ENCODE data around the gene HMSD.
"Not testable (repeated sequence)": the region's sequence is repeated elsewhere in the genome, so short reads cannot be mapped to it uniquely, and the experiment has no call there.

HMSD gene

DNA sequence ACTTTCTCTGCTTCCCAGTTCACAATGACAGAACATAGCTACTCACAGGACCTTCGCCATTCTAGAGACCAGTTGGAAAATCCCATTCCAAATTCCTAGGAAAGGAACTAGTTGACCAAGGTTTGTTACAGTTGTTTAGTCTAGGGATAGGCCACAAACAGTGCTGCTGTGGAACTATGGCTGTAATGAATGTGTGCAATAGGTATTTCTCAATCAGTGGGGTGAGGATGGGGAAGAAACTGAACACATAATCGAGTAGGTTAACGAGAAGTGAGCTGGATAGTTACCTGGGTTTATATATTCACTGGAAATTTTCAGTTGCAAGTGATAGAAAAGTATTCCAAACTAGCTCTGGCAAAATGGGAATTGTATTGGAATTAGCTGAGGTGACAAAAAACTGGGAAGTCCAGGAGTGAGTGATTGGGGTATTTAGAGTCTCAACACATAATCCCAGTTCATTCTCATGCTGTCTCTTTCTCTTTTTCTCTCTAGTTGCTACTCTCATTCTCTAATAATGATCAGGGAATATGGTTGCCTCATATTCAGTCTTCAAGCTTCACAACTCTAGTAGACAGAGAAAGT is 18.2 kb upstream of the HMSD start:
- no peaks in the 10 kb centered on the region for H3K4me1 Mint-ChIP-seq
- no peaks in the 10 kb centered on the region for H3K9me3 Mint-ChIP-seq
- no peaks in the 10 kb centered on the region for H3K36me3 Mint-ChIP-seq (ENCODE audit: insufficient read depth)
- ATAC-seq (replicated peaks; ENCODE audit: extremely low read depth, poor library complexity, severe bottlenecking) (no peak), DNase-seq (ENCODE audit: low spot score in 2 of 2) (no peak)
- H3K4me3 Mint-ChIP-seq = no peak overlapping the region
- H3K27me3 Mint-ChIP-seq = peaks cover 36% of the 10 kb centered on the region
- no peak overlapping the region for H3K27ac Mint-ChIP-seq (ENCODE audit: low read depth)

- peak; percentile 84 for ATAC-seq (replicated peaks; ENCODE audit: extremely low read depth, poor library complexity, severe bottlenecking)
- H3K4me3 Mint-ChIP-seq = no peak overlapping the region
- H3K36me3 Mint-ChIP-seq (ENCODE audit: insufficient read depth) = no peaks in the 10 kb centered on the region
- peaks cover 24% of the 10 kb centered on the region for H3K27me3 Mint-ChIP-seq
- no peaks in the 10 kb centered on the region for H3K9me3 Mint-ChIP-seq
- H3K4me1 Mint-ChIP-seq = no peaks in the 10 kb centered on the region
- peak; percentile 33 to 47 for DNase-seq (ENCODE audit: low spot score in 2 of 2)
- no peak overlapping the region for H3K27ac Mint-ChIP-seq (ENCODE audit: low read depth)
These were observed 12.8 kb upstream of the HMSD start for GRCh38 chr18:63936156-63936931.

GRCh38 chr18:63936932-63937393 is 12.1 kb upstream of the HMSD start:
- Mint-ChIP-seq H3K4me1 (no peaks in the 10 kb centered on the region), H3K9me3 (no peaks in the 10 kb centered on the region), H3K36me3 (ENCODE audit: insufficient read depth) (no peaks in the 10 kb centered on the region), H3K4me3 (no peak overlapping the region), H3K27ac (ENCODE audit: low read depth) (no peak overlapping the region), H3K27me3 (peaks cover 24% of the 10 kb centered on the region)
- DNase-seq (ENCODE audit: low spot score in 2 of 2) = no peak
- no peak for ATAC-seq (replicated peaks; ENCODE audit: extremely low read depth, poor library complexity, severe bottlenecking)

DNA sequence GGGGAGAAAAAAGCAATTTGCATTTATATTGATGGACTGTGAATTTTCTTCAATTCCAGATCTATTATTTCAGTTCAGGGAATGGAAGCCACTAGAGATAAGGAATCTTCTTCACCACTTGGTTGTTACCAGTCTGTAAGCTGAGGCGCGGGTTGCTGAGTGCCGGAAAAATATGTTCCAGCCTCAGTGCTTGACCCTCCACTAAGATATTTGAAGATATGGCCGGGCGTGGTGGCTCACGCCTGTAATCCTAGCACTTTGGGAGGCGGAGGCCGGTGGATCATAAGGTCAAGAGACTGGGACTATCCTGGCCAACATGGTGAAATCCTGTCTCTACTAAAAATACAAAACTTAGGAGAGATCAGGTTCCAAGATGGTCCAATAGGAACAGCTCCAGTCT is 9.1 kb upstream of the HMSD start:
- Mint-ChIP-seq H3K4me1 (no peaks in the 10 kb centered on the region), H3K36me3 (ENCODE audit: insufficient read depth) (no peaks in the 10 kb centered on the region), H3K27ac (ENCODE audit: low read depth) (no peak overlapping the region), H3K4me3 (no peak overlapping the region), H3K27me3 (peaks cover 42% of the 10 kb centered on the region), H3K9me3 (no peaks in the 10 kb centered on the region)
- DNase-seq (ENCODE audit: low spot score in 2 of 2) (no peak), ATAC-seq (replicated peaks; ENCODE audit: extremely low read depth, poor library complexity, severe bottlenecking) (no peak)

DNA sequence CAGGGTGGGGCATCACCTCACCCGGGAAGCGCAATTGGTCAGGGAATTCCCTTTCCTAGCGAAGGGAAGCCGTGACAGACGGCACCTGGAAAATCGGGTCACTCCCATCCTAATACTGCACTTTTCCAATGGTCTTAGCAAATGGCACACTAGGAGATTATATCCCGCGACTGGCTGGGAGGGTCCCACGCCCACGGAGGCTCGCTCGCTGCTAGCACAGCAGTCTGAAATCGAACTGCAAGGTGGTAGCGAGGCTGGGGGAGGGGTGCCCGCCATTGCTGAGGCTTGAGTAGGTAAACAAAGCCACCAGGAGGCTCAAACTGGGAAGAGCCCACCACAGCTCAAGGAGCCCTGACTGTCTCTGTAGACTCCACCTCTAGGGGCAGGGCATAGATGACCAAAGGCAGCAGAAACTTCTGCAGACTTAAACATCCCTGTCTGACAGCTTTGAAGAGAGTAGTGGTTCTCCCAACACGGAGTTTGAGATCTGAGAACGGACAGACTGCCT is 8.5 kb upstream of the HMSD start:
- peaks cover 39% of the 10 kb centered on the region for H3K27me3 Mint-ChIP-seq
- not testable (repeated sequence) for ATAC-seq (replicated peaks; ENCODE audit: extremely low read depth, poor library complexity, severe bottlenecking); DNase-seq (ENCODE audit: low spot score in 2 of 2); H3K4me1 Mint-ChIP-seq; H3K4me3 Mint-ChIP-seq; H3K27ac Mint-ChIP-seq (ENCODE audit: low read depth); H3K36me3 Mint-ChIP-seq (ENCODE audit: insufficient read depth); H3K9me3 Mint-ChIP-seq

- H3K27me3 Mint-ChIP-seq = peaks cover 28% of the 10 kb centered on the region
- DNase-seq (ENCODE audit: low spot score in 2 of 2) = no peak
- no peak for ATAC-seq (replicated peaks; ENCODE audit: extremely low read depth, poor library complexity, severe bottlenecking)
- H3K4me1 Mint-ChIP-seq = peaks cover 27% of the 10 kb centered on the region
- no peak overlapping the region for H3K4me3 Mint-ChIP-seq
- no peak overlapping the region for H3K27ac Mint-ChIP-seq (ENCODE audit: low read depth)
- no peaks in the 10 kb centered on the region for H3K36me3 Mint-ChIP-seq (ENCODE audit: insufficient read depth)
- H3K9me3 Mint-ChIP-seq = peaks cover 5% of the 10 kb centered on the region
These were observed 1.9 kb upstream of the HMSD start for GRCh38 chr18:63947051-63947790.

- H3K4me3 Mint-ChIP-seq = no peak overlapping the region
These were observed 2.2 kb downstream of the HMSD start for GRCh38 chr18:63951302-63951705.

GRCh38 chr18:63953811-63954210 is 4.7 kb downstream of the HMSD start:
- Mint-ChIP-seq H3K4me1 (peaks cover 18% of the 10 kb centered on the region), H3K27ac (ENCODE audit: low read depth) (no peak overlapping the region), H3K9me3 (peaks cover 5% of the 10 kb centered on the region), H3K4me3 (no peak overlapping the region), H3K27me3 (peaks cover 13% of the 10 kb centered on the region), H3K36me3 (ENCODE audit: insufficient read depth) (no peaks in the 10 kb centered on the region)
- ATAC-seq (replicated peaks; ENCODE audit: extremely low read depth, poor library complexity, severe bottlenecking) (no peak), DNase-seq (ENCODE audit: low spot score in 2 of 2) (no peak)

More at GRCh38 chr18:63951302-63951705, 2.2 kb downstream of the HMSD start:
- Mint-ChIP-seq H3K27ac (ENCODE audit: low read depth) (no peak overlapping the region), H3K27me3 (peaks cover 13% of the 10 kb centered on the region), H3K4me1 (peaks cover 27% of the 10 kb centered on the region), H3K36me3 (ENCODE audit: insufficient read depth) (no peaks in the 10 kb centered on the region), H3K9me3 (peaks cover 5% of the 10 kb centered on the region)
- ATAC-seq (replicated peaks; ENCODE audit: extremely low read depth, poor library complexity, severe bottlenecking) (no peak), DNase-seq (ENCODE audit: low spot score in 2 of 2) (no peak)

GRCh38 chr18:63956755-63957154 is 7.7 kb downstream of the HMSD start:
- DNase-seq (ENCODE audit: low spot score in 2 of 2) = no peak

DNA sequence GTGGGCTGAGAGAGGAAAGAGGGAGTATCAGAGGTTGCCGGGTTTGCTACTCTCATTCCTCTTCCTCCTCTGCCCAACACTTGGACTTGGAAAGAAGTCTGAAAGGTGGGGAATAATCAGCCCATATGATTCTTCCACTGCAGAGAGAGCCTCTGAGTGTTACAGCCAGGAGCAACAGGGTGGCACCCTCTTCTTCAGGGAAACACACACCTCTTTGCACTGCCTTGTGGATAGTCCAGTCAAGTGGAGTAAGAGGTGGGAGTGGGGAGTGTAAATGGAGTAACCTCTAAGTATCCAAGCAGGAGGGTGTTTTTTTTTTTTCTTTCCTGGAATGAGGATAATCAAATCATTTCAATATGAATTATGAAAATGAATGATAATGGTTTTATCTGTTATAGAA is 11.8 kb downstream of the HMSD start:
- no peaks in the 10 kb centered on the region for H3K36me3 Mint-ChIP-seq (ENCODE audit: insufficient read depth)
- H3K9me3 Mint-ChIP-seq = no peaks in the 10 kb centered on the region
- no peak overlapping the region for H3K27ac Mint-ChIP-seq (ENCODE audit: low read depth)
- DNase-seq (ENCODE audit: low spot score in 2 of 2) = no peak
- H3K4me1 Mint-ChIP-seq = no peaks in the 10 kb centered on the region
- no peak overlapping the region for H3K4me3 Mint-ChIP-seq
- no peak for ATAC-seq (replicated peaks; ENCODE audit: extremely low read depth, poor library complexity, severe bottlenecking)
- peaks cover 40% of the 10 kb centered on the region for H3K27me3 Mint-ChIP-seq

More at GRCh38 chr18:63956755-63957154, 7.7 kb downstream of the HMSD start:
- Mint-ChIP-seq H3K9me3 (no peaks in the 10 kb centered on the region), H3K27ac (ENCODE audit: low read depth) (no peak overlapping the region), H3K36me3 (ENCODE audit: insufficient read depth) (no peaks in the 10 kb centered on the region), H3K4me3 (no peak overlapping the region), H3K27me3 (peaks cover 34% of the 10 kb centered on the region), H3K4me1 (no peaks in the 10 kb centered on the region)
- no peak for ATAC-seq (replicated peaks; ENCODE audit: extremely low read depth, poor library complexity, severe bottlenecking)

DNA sequence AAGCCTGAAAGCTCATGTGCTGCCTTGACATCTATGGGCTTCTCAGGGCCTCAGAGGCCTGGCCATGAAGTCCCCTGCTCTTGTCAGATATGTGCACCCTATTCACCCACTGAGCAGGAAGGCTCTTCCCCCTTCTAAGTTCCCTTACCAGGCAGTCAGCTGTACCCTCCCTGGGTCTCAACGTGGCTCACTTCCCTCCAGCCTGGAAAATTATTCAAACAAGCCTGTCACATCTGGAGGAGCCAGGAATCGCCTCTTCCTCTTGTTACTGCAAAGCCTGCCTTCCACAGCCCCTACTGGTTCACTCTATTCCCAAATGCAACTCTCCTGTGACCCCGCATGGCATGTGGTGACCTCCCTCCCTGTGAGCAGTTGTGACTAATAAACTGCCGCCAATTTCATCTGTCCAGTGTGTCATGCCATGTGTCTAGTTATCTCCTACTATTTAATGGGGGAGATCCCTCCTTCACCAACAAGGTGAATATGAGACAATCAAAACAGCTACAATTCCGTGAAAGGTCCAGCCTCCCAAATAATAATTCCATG is 12.4 kb downstream of the HMSD start:
- no peaks in the 10 kb centered on the region for H3K9me3 Mint-ChIP-seq
- peaks cover 39% of the 10 kb centered on the region for H3K27me3 Mint-ChIP-seq
- H3K4me1 Mint-ChIP-seq = no peaks in the 10 kb centered on the region
- no peak for DNase-seq (ENCODE audit: low spot score in 2 of 2)
- no peak for ATAC-seq (replicated peaks; ENCODE audit: extremely low read depth, poor library complexity, severe bottlenecking)
- no peak overlapping the region for H3K4me3 Mint-ChIP-seq
- H3K36me3 Mint-ChIP-seq (ENCODE audit: insufficient read depth) = no peaks in the 10 kb centered on the region
- H3K27ac Mint-ChIP-seq (ENCODE audit: low read depth) = no peak overlapping the region

GRCh38 chr18:63962137-63962536 is 13.0 kb downstream of the HMSD start:
- ATAC-seq (replicated peaks; ENCODE audit: extremely low read depth, poor library complexity, severe bottlenecking) (no peak), DNase-seq (ENCODE audit: low spot score in 2 of 2) (no peak)
- no peaks in the 10 kb centered on the region for H3K36me3 Mint-ChIP-seq (ENCODE audit: insufficient read depth)
- H3K27me3 Mint-ChIP-seq = peaks cover 39% of the 10 kb centered on the region
- H3K9me3 Mint-ChIP-seq = no peaks in the 10 kb centered on the region
- no peak overlapping the region for H3K27ac Mint-ChIP-seq (ENCODE audit: low read depth)
- no peaks in the 10 kb centered on the region for H3K4me1 Mint-ChIP-seq
- no peak overlapping the region for H3K4me3 Mint-ChIP-seq
